ENCODE measurements around the gene CDH13. TPM values are rescaled to one million over a fixed set of nuclear protein-coding genes. Genes with fewer than 3 reads are reported as not detected.

CDH13 gene
- total and polyA plus RNA-seq, 2 of the 8 experiments (the other 6 are each of a cell fraction or from before 2014, with no cell fraction given): 2.3 to 2.4 TPM

DNA sequence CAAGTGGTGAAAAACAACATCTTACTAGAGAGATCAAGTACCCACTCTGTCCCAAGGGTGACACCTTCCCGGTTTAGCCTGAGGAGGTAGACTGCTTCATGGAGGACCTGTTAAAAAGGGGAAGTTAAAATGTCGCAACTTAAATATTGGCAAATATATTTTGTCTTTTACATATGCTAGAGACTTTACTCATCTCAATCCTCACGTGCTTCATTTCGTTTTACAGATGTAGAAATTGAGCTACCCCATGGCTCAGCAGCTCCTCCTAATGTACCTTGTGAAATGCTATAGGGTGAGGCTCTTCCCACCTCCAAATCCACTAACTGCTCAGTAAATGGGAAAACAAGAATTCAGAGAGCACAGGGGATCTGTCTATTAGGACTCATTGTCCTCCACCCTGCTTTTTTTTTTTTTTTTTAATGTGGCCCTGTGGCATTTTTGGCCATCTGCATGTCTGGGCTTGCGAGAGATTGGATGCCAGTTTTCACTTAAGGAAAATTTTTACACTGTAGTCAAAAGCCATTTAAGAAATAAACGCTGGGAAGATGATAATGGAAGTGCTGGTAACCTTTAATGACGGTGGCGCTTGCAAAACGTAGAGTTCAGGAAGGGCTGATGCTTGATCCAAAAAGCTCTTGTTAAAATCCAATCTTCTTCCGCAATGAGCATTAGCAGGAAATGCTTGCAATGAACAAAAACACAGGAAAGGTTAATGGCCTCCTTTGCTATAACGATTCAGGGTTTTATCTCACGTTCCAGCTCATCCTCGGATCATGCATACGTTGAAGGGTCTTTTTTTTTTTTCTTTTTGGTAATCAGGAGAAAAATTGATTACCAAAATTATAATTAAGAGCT is 1220.8 kb downstream of the CDH13 start (continued):
- TF ChIP-seq PHF8 (conservative IDR thresholded peaks at IDR 0.05; ENCODE audit: low read depth, low read length): no peak
- TF ChIP-seq HDAC6 (IDR thresholded peaks at IDR 0.05; ENCODE audit: low read depth, low read length): no peak
- TF ChIP-seq, protein P1, sequence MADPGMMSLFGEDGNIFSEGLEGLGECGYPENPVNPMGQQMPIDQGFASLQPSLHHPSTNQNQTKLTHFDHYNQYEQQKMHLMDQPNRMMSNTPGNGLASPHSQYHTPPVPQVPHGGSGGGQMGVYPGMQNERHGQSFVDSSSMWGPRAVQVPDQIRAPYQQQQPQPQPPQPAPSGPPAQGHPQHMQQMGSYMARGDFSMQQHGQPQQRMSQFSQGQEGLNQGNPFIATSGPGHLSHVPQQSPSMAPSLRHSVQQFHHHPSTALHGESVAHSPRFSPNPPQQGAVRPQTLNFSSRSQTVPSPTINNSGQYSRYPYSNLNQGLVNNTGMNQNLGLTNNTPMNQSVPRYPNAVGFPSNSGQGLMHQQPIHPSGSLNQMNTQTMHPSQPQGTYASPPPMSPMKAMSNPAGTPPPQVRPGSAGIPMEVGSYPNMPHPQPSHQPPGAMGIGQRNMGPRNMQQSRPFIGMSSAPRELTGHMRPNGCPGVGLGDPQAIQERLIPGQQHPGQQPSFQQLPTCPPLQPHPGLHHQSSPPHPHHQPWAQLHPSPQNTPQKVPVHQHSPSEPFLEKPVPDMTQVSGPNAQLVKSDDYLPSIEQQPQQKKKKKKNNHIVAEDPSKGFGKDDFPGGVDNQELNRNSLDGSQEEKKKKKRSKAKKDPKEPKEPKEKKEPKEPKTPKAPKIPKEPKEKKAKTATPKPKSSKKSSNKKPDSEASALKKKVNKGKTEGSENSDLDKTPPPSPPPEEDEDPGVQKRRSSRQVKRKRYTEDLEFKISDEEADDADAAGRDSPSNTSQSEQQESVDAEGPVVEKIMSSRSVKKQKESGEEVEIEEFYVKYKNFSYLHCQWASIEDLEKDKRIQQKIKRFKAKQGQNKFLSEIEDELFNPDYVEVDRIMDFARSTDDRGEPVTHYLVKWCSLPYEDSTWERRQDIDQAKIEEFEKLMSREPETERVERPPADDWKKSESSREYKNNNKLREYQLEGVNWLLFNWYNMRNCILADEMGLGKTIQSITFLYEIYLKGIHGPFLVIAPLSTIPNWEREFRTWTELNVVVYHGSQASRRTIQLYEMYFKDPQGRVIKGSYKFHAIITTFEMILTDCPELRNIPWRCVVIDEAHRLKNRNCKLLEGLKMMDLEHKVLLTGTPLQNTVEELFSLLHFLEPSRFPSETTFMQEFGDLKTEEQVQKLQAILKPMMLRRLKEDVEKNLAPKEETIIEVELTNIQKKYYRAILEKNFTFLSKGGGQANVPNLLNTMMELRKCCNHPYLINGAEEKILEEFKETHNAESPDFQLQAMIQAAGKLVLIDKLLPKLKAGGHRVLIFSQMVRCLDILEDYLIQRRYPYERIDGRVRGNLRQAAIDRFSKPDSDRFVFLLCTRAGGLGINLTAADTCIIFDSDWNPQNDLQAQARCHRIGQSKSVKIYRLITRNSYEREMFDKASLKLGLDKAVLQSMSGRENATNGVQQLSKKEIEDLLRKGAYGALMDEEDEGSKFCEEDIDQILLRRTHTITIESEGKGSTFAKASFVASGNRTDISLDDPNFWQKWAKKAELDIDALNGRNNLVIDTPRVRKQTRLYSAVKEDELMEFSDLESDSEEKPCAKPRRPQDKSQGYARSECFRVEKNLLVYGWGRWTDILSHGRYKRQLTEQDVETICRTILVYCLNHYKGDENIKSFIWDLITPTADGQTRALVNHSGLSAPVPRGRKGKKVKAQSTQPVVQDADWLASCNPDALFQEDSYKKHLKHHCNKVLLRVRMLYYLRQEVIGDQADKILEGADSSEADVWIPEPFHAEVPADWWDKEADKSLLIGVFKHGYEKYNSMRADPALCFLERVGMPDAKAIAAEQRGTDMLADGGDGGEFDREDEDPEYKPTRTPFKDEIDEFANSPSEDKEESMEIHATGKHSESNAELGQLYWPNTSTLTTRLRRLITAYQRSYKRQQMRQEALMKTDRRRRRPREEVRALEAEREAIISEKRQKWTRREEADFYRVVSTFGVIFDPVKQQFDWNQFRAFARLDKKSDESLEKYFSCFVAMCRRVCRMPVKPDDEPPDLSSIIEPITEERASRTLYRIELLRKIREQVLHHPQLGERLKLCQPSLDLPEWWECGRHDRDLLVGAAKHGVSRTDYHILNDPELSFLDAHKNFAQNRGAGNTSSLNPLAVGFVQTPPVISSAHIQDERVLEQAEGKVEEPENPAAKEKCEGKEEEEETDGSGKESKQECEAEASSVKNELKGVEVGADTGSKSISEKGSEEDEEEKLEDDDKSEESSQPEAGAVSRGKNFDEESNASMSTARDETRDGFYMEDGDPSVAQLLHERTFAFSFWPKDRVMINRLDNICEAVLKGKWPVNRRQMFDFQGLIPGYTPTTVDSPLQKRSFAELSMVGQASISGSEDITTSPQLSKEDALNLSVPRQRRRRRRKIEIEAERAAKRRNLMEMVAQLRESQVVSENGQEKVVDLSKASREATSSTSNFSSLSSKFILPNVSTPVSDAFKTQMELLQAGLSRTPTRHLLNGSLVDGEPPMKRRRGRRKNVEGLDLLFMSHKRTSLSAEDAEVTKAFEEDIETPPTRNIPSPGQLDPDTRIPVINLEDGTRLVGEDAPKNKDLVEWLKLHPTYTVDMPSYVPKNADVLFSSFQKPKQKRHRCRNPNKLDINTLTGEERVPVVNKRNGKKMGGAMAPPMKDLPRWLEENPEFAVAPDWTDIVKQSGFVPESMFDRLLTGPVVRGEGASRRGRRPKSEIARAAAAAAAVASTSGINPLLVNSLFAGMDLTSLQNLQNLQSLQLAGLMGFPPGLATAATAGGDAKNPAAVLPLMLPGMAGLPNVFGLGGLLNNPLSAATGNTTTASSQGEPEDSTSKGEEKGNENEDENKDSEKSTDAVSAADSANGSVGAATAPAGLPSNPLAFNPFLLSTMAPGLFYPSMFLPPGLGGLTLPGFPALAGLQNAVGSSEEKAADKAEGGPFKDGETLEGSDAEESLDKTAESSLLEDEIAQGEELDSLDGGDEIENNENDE (IDR thresholded peaks at IDR 0.05; ENCODE audit: insufficient replicate concordance, low read length): no peak
